ENCODE measurements around the gene UBALD1. TPM values are rescaled to one million over a fixed set of nuclear protein-coding genes. Genes with fewer than 3 reads are reported as not detected.

Gene UBALD1
- total RNA-seq, 1 experiment from 2014 or later = 45.9 TPM

DNA sequence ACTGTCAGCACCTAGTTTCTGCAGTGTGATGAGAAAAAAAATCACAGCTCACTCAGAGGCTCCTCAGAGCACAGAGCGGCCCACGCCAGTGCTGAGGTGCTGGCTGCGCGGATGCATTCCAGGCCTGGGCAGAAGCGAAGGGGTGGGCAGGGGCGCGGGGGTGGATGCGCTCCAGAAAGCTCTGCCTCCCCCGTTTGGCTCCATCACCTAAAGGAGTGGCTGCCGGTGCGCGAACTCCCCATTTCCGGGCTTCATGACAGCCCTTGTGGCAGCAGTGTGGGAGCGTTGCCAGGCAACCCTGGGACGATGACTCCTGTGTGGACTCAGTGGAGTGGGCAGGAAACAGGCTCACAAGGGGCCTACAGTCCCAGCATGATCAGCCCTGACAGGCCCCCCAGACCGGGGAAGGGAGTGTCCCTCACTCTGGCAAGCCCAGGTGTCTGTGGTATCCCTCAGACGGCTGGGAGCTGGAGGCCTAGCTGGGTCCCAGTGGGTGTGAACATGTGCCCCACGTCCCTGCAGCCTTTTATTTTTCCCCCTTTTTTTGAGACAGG, 45.8 kb upstream of the UBALD1 start:
- Histone ChIP-seq H3K4me3 (replicated peaks in 1 of 2; ENCODE audit: low read depth in 1 of 2, low read length in 2 of 2) (no peak overlapping the region), H3K79me2 (ENCODE audit: insufficient read depth, low read length) (no peaks in the 10 kb centered on the region), H3K27ac (ENCODE audit: low read depth, low read length) (no peak overlapping the region), H3K9ac (ENCODE audit: low read length) (no peak overlapping the region), H3K4me2 (ENCODE audit: low read length) (no peak overlapping the region), H2AFZ (ENCODE audit: low read depth, low read length, poor library complexity, severe bottlenecking) (no peak overlapping the region), H3K9me3 (ENCODE audit: control insufficient read depth in 1 of 2, insufficient read depth in 1 of 2, low read depth in 1 of 2, low read length in 2 of 2) (no peaks in the 10 kb centered on the region), H3K9me2 (ENCODE audit: insufficient read depth) (no peaks in the 10 kb centered on the region), H4K20me1 (ENCODE audit: insufficient read depth) (no peaks in the 10 kb centered on the region), H3K36me3 (ENCODE audit: control insufficient read depth in 1 of 2, insufficient read depth in 2 of 2, low read length in 2 of 2) (peaks cover 4 to 9% of the 10 kb centered on the region in 2 experiments; a peak in 2 of 4 replicates), H3K27me3 (ENCODE audit: insufficient read depth, low read length) (no peaks in the 10 kb centered on the region), H3K4me1 (ENCODE audit: control insufficient read depth in 1 of 2, insufficient read depth in 2 of 2, low read length in 2 of 2) (0 out of 4 replicates have a peak, but pooled peaks cover 0 to 10% of the 10 kb centered on the region in 2 experiments)
- ChIA-PET RAD21 (ENCODE audit: low non-redundant PET in 1 of 2, low total read pairs in 2 of 2, uncharacterized antibody in 2 of 2, unreplicated experiment in 2 of 2) (no interaction called here), POLR2A (no interaction called here), CTCF (no interaction called here)
- no peak for TF ChIP-seq ZNF274 (IDR thresholded peaks at IDR 0.05; ENCODE audit: low read depth, low read length)
- no peak for TF ChIP-seq EZH2 (IDR thresholded peaks at IDR 0.05)
- TF ChIP-seq, protein P1, sequence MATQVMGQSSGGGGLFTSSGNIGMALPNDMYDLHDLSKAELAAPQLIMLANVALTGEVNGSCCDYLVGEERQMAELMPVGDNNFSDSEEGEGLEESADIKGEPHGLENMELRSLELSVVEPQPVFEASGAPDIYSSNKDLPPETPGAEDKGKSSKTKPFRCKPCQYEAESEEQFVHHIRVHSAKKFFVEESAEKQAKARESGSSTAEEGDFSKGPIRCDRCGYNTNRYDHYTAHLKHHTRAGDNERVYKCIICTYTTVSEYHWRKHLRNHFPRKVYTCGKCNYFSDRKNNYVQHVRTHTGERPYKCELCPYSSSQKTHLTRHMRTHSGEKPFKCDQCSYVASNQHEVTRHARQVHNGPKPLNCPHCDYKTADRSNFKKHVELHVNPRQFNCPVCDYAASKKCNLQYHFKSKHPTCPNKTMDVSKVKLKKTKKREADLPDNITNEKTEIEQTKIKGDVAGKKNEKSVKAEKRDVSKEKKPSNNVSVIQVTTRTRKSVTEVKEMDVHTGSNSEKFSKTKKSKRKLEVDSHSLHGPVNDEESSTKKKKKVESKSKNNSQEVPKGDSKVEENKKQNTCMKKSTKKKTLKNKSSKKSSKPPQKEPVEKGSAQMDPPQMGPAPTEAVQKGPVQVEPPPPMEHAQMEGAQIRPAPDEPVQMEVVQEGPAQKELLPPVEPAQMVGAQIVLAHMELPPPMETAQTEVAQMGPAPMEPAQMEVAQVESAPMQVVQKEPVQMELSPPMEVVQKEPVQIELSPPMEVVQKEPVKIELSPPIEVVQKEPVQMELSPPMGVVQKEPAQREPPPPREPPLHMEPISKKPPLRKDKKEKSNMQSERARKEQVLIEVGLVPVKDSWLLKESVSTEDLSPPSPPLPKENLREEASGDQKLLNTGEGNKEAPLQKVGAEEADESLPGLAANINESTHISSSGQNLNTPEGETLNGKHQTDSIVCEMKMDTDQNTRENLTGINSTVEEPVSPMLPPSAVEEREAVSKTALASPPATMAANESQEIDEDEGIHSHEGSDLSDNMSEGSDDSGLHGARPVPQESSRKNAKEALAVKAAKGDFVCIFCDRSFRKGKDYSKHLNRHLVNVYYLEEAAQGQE (IDR thresholded peaks at IDR 0.05; ENCODE audit: low read depth) = no peak
- no peak for TF ChIP-seq SP1 (IDR thresholded peaks at IDR 0.05; ENCODE audit: low read depth)
- TF ChIP-seq POLR2A (IDR thresholded peaks at IDR 0.05; ENCODE audit: borderline replicate concordance, extremely low read depth, insufficient read depth, insufficient read length) = no peak
- TF ChIP-seq ELF1 (IDR thresholded peaks at IDR 0.05; ENCODE audit: borderline replicate concordance, low read depth) = no peak
- TF ChIP-seq FOSL1 (IDR thresholded peaks at IDR 0.05; ENCODE audit: low read depth) = no peak
- TF ChIP-seq YY1 (IDR thresholded peaks at IDR 0.05; ENCODE audit: extremely low read depth, insufficient replicate concordance, low read depth, low read length) = no peak
- TF ChIP-seq, protein P2, sequence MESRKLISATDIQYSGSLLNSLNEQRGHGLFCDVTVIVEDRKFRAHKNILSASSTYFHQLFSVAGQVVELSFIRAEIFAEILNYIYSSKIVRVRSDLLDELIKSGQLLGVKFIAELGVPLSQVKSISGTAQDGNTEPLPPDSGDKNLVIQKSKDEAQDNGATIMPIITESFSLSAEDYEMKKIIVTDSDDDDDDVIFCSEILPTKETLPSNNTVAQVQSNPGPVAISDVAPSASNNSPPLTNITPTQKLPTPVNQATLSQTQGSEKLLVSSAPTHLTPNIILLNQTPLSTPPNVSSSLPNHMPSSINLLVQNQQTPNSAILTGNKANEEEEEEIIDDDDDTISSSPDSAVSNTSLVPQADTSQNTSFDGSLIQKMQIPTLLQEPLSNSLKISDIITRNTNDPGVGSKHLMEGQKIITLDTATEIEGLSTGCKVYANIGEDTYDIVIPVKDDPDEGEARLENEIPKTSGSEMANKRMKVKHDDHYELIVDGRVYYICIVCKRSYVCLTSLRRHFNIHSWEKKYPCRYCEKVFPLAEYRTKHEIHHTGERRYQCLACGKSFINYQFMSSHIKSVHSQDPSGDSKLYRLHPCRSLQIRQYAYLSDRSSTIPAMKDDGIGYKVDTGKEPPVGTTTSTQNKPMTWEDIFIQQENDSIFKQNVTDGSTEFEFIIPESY (IDR thresholded peaks at IDR 0.05; ENCODE audit: extremely low read depth, insufficient replicate concordance, low read length) = no peak
- no peak for TF ChIP-seq EZH2phosphoT487 (IDR thresholded peaks at IDR 0.05; ENCODE audit: borderline replicate concordance)
- no peak for TF ChIP-seq JUND (IDR thresholded peaks at IDR 0.05)
- no peak for TF ChIP-seq CEBPB (IDR thresholded peaks at IDR 0.05; ENCODE audit: low read depth)
- no peak for TF ChIP-seq TCF7L2 (IDR thresholded peaks at IDR 0.05; ENCODE audit: borderline replicate concordance, extremely low read depth, insufficient read depth, insufficient read length)
- TF ChIP-seq ZFX (IDR thresholded peaks at IDR 0.05) = no peak
- TF ChIP-seq SRF (IDR thresholded peaks at IDR 0.05; ENCODE audit: low read depth) = no peak
- TF ChIP-seq, protein P3, sequence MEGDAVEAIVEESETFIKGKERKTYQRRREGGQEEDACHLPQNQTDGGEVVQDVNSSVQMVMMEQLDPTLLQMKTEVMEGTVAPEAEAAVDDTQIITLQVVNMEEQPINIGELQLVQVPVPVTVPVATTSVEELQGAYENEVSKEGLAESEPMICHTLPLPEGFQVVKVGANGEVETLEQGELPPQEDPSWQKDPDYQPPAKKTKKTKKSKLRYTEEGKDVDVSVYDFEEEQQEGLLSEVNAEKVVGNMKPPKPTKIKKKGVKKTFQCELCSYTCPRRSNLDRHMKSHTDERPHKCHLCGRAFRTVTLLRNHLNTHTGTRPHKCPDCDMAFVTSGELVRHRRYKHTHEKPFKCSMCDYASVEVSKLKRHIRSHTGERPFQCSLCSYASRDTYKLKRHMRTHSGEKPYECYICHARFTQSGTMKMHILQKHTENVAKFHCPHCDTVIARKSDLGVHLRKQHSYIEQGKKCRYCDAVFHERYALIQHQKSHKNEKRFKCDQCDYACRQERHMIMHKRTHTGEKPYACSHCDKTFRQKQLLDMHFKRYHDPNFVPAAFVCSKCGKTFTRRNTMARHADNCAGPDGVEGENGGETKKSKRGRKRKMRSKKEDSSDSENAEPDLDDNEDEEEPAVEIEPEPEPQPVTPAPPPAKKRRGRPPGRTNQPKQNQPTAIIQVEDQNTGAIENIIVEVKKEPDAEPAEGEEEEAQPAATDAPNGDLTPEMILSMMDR (IDR thresholded peaks at IDR 0.05 in 2 of 3, conservative IDR thresholded peaks at IDR 0.05 in 1 of 3; ENCODE audit: borderline replicate concordance in 1 of 3, insufficient read depth in 1 of 3, low read depth in 2 of 3, low read length in 2 of 3) = no peak
- TF ChIP-seq, protein P4, sequence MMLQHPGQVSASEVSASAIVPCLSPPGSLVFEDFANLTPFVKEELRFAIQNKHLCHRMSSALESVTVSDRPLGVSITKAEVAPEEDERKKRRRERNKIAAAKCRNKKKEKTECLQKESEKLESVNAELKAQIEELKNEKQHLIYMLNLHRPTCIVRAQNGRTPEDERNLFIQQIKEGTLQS (IDR thresholded peaks at IDR 0.05) = no peak
- TF ChIP-seq, protein P5, sequence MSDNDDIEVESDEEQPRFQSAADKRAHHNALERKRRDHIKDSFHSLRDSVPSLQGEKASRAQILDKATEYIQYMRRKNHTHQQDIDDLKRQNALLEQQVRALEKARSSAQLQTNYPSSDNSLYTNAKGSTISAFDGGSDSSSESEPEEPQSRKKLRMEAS (IDR thresholded peaks at IDR 0.05) = no peak
- no peak for TF ChIP-seq EGR1 (IDR thresholded peaks at IDR 0.05; ENCODE audit: low read depth)
- no peak for TF ChIP-seq POLR2AphosphoS5 (IDR thresholded peaks at IDR 0.05; ENCODE audit: low read depth, low read length)
- BruUV-seq (replicated peaks) = no TSS peak
- DNase-seq (ENCODE audit: low read depth, low spot score) = no peak
- ATAC-seq = no peak
- intact Hi-C loops (cut with micrococcal nuclease) = no loop called here

Measured in HCT116 (cell line).